SW480 (cell line): ENCODE results near the gene KDM3B.
A peak's percentile ranks its signal among the peaks of the same experiment; 100 is the strongest.

Experiments used
- DNase-seq: peaks from one replicate; pipeline ENCODE4 v3.0.0-alpha.2; 2016; ENCODE audit warnings: low spot score

Gene KDM3B

GRCh38 chr5:138452720-138453119 is 100.2 kb downstream of the KDM3B start:
- no peak for DNase-seq

- no peak for DNase-seq
These were observed 101.1 kb downstream of the KDM3B start for GRCh38 chr5:138453590-138453989.

- DNase-seq = no peak
These were observed 101.6 kb downstream of the KDM3B start for GRCh38 chr5:138454121-138454520.

- DNase-seq = no peak
These were observed 102.9 kb downstream of the KDM3B start for GRCh38 chr5:138455232-138455930.

- DNase-seq = no peak
These were observed 105.2 kb downstream of the KDM3B start for GRCh38 chr5:138457531-138458275.

GRCh38 chr5:138458384-138458783 is 105.9 kb downstream of the KDM3B start:
- DNase-seq = no peak

- no peak for DNase-seq
These were observed 106.4 kb downstream of the KDM3B start for GRCh38 chr5:138458856-138459255.

- DNase-seq = no peak
These were observed 106.9 kb downstream of the KDM3B start for GRCh38 chr5:138459311-138459933.

GRCh38 chr5:138460032-138460693 is 107.7 kb downstream of the KDM3B start:
- DNase-seq = no peak

GRCh38 chr5:138461343-138462125 is 109.0 kb downstream of the KDM3B start:
- peak; percentile 52 for DNase-seq

GRCh38 chr5:138463419-138464007 is 111.0 kb downstream of the KDM3B start:
- DNase-seq = no peak

GRCh38 chr5:138464008-138464387 is 111.5 kb downstream of the KDM3B start:
- peak; percentile 94 for DNase-seq

- peak; percentile 99 for DNase-seq
These were observed 112.1 kb downstream of the KDM3B start for GRCh38 chr5:138464388-138465260.

- DNase-seq = peak; percentile 96
These were observed 113.0 kb downstream of the KDM3B start, which contains the start of gene EGR1 for GRCh38 chr5:138465261-138466124. EGR1 (plus strand) TSS chr5:138465479; CDS start chr5:138465762, 283 bp downstream.

- peak; percentile 50 for DNase-seq
These were observed 113.8 kb downstream of the KDM3B start for GRCh38 chr5:138466125-138466899.

GRCh38 chr5:138466900-138467710 is 114.6 kb downstream of the KDM3B start:
- DNase-seq = peak; percentile 39

GRCh38 chr5:138467711-138468132 is 115.2 kb downstream of the KDM3B start:
- no peak for DNase-seq
